ENCODE measurements around the gene COMMD2.

- TF ChIP-seq CTCF (IDR thresholded peaks at IDR 0.05): no peak
- no peak for TF ChIP-seq POLR2A (IDR thresholded peaks at IDR 0.05)
Observed at GRCh38 chr3:149702691-149703441, 49.4 kb downstream of the COMMD2 start.

All from lower leg skin (tissue), 3 donors.